NCI-H69 (cell line): ENCODE data around the gene DCLK2.
"Not testable (repeated sequence)": the region's sequence is repeated elsewhere in the genome, so short reads cannot be mapped to it uniquely, and the experiment has no call there.

Experiments used
- DNase-seq: peaks from one replicate; lab custom pipeline; 2025; lab: John Stamatoyannopoulos, UW

DCLK2 gene

DNA sequence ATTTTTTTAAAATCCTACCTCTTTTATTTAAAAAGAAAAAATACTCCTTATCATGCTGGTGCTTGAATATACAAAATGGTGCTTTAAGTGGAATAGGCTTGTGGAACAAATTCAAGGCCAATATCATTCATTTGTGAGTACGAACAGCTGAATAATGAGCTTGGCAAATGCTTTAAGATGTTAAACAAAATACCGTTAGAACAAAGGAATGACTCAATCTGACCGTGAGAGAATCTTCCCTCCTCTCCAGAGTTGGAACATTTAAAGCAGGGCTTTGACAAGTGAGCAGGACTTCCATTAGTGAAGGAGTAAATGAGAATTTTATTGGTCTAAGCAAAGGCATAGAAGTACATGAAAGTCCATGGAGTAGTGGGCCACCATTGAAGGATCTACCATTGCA is 74.5 kb downstream of the DCLK2 start:
- DNase-seq: no peak

GRCh38 chr4:150155391-150155790 is 77.1 kb downstream of the DCLK2 start:
- DNase-seq: peak; percentile 41

DNA sequence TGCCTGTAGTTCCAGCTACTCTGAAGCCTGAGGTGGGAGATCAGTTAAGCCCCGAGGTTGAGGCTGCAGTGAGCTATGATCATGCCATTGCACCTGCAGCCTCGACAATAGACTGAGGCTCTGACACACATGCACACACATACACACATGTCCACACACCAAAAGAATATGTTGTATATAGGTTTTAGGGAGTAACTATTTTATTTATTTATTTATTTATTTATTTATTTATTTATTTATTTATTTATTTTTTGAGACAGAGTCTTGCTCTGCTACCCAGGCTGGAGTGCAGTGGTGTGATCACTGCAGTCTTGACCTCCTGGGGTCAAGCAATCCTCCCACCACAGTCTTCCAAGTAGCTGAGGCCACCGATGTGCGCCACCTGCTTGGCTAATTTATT is 78.3 kb downstream of the DCLK2 start:
- DNase-seq: no peak

- DNase-seq: no peak
Observed at GRCh38 chr4:150158041-150158440, 79.8 kb downstream of the DCLK2 start.

- DNase-seq: no peak
Observed at GRCh38 chr4:150160473-150160872, 82.2 kb downstream of the DCLK2 start.

GRCh38 chr4:150161109-150161508 is 82.9 kb downstream of the DCLK2 start:
- no peak for DNase-seq

GRCh38 chr4:150162020-150162419 is 83.8 kb downstream of the DCLK2 start:
- DNase-seq: not testable (repeated sequence)

DNA sequence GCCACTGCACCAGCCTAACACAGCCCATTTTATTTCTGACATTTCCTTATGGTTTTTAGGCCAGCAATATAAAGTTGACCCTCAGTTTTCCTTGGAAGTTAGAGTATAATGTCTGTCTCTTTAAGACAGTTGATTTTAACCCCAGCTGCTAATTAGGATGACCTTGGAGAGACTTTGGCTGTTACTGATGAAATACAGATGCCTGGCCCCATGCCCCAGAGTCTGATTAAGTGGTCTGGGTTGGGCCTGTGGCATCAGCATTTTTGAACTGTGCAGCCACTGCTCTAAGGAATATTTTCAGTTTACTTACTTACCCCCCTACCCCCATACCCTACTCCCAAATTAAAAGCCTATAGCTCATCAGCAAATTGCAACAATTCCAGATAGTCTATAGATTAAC is 85.8 kb downstream of the DCLK2 start:
- peak; percentile 2 for DNase-seq

- DNase-seq: peak; percentile 52
Observed at GRCh38 chr4:150164956-150165629, 86.8 kb downstream of the DCLK2 start.

GRCh38 chr4:150167054-150167453 is 88.8 kb downstream of the DCLK2 start:
- DNase-seq: no peak

GRCh38 chr4:150173432-150173861 is 95.2 kb downstream of the DCLK2 start:
- DNase-seq: peak; percentile 34

DNA sequence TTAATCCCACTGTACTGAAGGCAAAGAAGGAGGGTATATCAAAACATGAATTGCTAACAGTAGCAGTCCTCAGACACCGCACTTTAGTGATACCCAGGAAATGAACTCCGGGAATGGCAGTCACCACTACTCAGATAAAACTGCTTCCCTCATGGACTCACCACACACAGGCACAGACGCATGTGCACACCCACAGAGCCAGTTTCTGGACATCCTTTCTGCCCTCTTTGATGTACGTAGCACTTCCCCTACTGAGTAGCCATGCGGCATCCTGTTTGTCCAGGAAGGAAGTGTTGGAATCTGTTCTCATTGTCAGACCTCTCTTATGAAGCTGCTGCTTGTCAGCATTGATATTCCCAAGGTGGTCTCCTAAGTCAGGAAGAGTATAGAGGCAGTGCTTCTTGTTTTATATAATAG is 95.7 kb downstream of the DCLK2 start:
- DNase-seq: peak; percentile 84

- DNase-seq: peak; percentile 5
Observed at GRCh38 chr4:150176547-150176946, 98.3 kb downstream of the DCLK2 start.

DNA sequence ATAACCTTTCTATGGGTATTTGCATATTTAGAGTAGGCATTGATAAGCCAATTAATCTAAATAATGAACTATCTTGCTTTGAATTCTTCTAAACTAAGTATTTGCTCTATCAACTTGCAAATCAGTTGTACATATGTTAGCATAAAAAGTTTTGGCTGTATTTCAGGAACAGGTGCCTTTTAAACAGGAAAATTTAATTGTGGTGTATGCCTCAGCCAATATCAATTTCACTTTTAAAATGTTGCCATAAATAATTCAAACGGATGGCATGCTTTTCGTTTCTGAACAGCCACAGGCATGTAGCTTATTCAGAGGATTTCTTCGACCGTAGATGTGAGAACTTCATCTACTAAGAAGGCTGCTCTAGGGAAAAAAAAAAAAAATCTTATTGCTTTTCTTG is 99.9 kb downstream of the DCLK2 start:
- DNase-seq: no peak

DNA sequence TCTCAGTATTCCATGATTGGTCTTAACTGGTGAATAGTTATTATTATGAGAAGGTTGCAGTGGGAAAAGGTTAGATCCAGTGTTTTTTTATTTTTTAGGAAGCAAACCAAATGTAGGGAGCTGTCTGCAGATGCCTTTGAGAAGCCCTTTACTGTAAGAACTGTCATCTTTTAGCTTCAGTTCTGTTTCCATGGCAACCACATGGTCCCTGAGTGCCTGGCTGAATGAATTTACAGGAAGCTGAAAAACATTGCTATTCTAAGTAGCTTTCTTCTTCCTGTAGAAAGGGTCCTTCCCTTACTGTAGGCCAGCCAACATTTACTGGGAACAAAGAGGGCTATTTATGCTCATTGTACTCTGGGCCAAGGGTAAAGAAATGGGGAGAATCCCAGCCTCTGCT is 103.3 kb downstream of the DCLK2 start:
- DNase-seq: peak; percentile 14

GRCh38 chr4:150182794-150183193 is 104.5 kb downstream of the DCLK2 start:
- no peak for DNase-seq

DNA sequence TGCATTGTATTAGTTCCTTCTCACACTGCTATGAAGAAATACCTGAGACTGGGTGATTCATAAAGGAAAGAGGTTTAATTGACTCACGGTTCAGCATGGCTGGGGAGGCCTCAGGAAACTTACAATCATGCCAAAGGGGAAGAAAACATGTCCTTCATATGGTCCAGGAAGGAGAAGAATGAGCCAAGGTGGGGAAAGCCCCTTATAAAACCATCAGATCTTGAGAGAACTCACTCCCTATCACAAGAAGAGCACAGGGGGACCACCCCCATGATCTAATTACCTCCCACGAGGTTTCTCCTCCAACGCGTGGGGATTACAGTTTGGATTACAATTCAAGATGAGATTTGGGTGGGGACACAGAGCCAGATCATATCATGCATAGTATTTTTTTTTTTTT is 106.8 kb downstream of the DCLK2 start:
- not testable (repeated sequence) for DNase-seq

DNA sequence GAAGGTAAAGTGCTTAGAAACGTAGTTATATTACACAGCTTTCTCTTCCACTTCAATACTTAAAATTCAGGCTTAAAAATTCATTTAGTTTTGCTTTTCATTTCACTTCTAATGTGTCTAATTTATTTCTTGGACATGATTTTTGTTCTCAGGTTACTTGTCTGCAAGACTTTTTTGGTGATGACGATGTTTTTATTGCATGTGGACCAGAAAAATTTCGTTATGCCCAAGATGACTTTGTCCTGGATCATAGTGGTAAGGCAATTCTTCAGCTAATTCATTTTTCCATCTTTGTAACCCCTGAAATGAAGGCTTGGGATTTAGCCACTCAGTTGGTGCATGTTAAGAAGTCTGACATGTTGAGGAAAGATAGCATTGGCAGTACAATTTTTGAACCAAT is 114.7 kb downstream of the DCLK2 start:
- DNase-seq: no peak

DNA sequence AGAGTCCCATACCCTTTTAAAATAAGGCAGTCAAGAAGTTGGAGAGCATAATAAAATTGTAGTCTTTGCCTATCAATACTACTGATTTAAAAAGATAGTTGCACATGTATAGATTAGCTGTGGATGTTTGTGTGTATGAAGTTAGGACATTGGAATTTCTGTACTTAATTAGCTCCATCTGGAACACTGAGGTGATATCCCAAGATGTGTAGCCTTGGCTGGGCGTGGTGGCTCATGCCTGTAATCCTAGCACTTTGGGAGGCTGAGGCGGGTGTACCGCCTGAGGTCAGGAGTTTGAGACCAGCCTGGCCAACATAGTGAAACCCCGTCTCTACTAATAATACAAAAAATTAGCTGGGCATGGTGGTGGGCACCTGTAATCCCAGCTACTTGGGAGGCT is 119.0 kb downstream of the DCLK2 start:
- DNase-seq: not testable (repeated sequence)

DNA sequence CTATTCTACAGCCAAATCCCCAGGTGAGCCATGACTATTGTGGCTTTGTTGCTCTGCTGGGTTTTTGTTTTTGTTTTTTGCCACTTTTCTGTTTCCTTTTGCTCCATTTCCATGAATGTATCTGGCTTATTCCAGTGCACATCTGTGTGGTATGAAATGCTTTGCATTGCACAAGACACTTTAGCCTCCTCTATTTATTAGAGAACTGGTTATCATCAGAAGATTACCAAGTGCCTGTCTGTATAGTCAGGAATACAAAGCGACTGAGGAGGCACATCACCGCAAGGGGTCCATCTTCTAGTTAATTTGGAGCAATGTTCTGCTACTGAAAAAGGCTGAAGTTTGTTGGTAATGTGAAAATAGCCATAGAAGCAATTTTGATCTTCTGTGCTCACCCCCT is 120.8 kb downstream of the DCLK2 start:
- DNase-seq: no peak

DNA sequence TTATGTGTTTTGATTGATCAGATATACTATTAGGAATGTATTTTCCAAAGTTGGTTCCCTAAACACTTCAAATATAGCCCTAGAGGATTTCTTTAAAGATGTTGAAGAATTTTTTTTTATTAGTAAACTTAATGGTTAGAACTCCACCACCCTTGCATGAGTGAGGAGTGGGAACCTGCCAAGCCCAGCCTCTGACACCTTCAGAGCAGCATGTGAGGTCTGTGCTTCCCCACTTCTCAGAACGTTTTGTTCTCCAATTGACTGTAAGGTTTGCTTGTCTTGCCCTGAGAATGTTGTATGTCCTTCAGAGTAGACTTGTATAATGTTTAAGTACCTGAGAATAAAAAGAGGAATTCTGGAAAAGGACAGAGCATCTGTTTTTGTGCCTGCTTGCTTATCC is 126.8 kb downstream of the DCLK2 start:
- no peak for DNase-seq

DNA sequence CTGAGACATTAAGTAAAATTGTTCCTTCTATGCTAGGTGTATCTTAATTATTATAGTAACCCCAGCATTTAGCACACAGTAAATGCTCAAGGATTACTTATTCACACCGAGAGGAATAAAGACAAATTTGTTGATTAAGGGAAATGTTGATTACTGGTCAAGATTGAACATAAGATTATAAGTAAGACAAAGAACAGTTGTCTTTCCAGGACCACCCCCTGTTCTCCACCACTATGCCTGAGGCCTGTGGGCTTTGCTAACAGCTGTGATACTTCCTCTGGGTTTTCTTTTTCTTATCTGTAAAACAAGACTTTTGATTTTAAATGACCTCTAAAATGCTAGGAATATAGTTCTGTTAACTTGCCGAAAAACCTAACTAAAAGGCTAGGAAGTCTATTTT is 128.0 kb downstream of the DCLK2 start:
- DNase-seq: peak; percentile 34

- peak; percentile 55 for DNase-seq
Observed at GRCh38 chr4:150206954-150207353, 128.7 kb downstream of the DCLK2 start.

- DNase-seq: peak; percentile 5
Observed at GRCh38 chr4:150207871-150208270, 129.6 kb downstream of the DCLK2 start.
